Breast epithelium (tissue), 4 donors: ENCODE results near the gene SPACA4. TPM values are rescaled to one million over a fixed set of nuclear protein-coding genes. Genes with fewer than 3 reads are reported as not detected.

ENCODE experiments used
- DNase-seq, 2 donors: peaks; one replicate each; pipeline ENCODE4 v3.0.0-alpha.2; 2019; ENCODE audit warnings: low spot score in 2 of 2
- H3K27ac ChIP-seq, 2 donors: fragments of 200-600 bp; sonication (generic) in 1 of 2; one replicate each; pipeline ENCODE4 v1.5.1; 2016 to 2019; ENCODE audit warnings: mild to moderate bottlenecking in 1 of 2
- H3K27me3 ChIP-seq, 2 donors: fragments of 200-600 bp; sonication (generic) in 1 of 2; one replicate each; pipeline versions ENCODE4 v1.5.1 to v1.6.0; 2017 to 2019; ENCODE audit warnings: control low read depth in 1 of 2, mild to moderate bottlenecking in 1 of 2
- H3K36me3 ChIP-seq: fragments of 200-600 bp; one replicate; pipeline ENCODE4 v1.5.1; 2019
- H3K4me1 ChIP-seq, 2 donors: fragments of 200-600 bp; sonication (generic); one replicate each; pipeline ENCODE4 v1.5.1; 2016 to 2019; ENCODE audit warnings: control low read depth in 1 of 2
- H3K4me3 ChIP-seq, 3 donors: fragments of 200-600 bp; sonication (generic); 1 replicate in 2 of 3; 2 replicates in 1 of 3; pipeline ENCODE4 v1.5.1; 2016 to 2019; ENCODE audit warnings: mild to moderate bottlenecking in 3 of 3, moderate library complexity in 2 of 3
- H3K9me3 ChIP-seq, 2 donors: fragments of 200-600 bp; sonication (generic) in 1 of 2; one replicate each; pipeline ENCODE4 v1.5.1; 2016 to 2019; ENCODE audit warnings: control low read depth in 1 of 2
- POLR2A ChIP-seq: fragments of 450-650 bp; IDR thresholded peaks from one replicate; pipeline ENCODE4 v1.6.1; 2016; ENCODE audit warnings: antibody characterized with exemption, mild to moderate bottlenecking, moderate library complexity
- POLR2AphosphoS5 ChIP-seq, 3 donors: sonication (generic); formaldehyde crosslinking; IDR thresholded peaks; one replicate each; pipeline ENCODE4 v1.6.1; 2017; ENCODE audit warnings: antibody characterized with exemption in 3 of 3
- intact Hi-C: fragments of 100-400 bp; cut with DNase I; formaldehyde crosslinking; loops from one replicate; pipeline ENCODE4 v1.15.1; 2023; ENCODE audit warnings: low total_unique reads
- total RNA-seq, 3 donors: library from RNA; depleted of rRNA; stranded (reverse); fragments of >200 nt; gene quantifications; one replicate each; pipeline ENCODE4 v1.1.0, GENCODE V29; 2016
- TF ChIP-seq, protein P1 (sequence below), 3 donors: fragments of 450-650 bp; IDR thresholded peaks; one replicate each; pipeline ENCODE4 v1.5.1; 2016 to 2017; ENCODE audit warnings: antibody characterized with exemption in 3 of 3, mild to moderate bottlenecking in 3 of 3, moderate library complexity in 3 of 3

The SPACA4 gene
- total RNA-seq, 3 donors from 2014 or later = not detected

DNA sequence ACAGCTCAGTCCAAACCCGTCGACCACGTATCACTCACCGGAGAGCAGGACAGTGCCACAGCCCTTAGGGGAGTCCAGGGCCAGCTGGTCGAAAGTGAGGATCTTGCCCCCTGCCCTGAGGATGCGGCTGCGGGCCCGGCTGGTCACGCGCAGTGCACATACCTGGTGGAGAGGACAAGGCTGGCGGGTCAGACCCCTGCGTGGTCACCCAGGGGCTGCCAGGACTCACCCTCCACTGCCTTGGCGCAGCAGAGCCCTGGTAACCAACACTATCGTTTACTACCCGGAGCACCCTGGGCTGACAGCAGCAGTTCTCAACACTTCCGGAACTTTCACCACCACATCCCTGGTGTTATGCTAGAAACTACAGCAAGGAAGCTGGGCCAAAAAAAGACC lies 9.5 kb downstream of the SPACA4 start:
- no peak overlapping the region for H3K4me3 ChIP-seq
- TF ChIP-seq POLR2A (no peak), POLR2AphosphoS5 (IDR thresholded peaks at IDR 0.05) (no peak)
- TF ChIP-seq, protein P1, sequence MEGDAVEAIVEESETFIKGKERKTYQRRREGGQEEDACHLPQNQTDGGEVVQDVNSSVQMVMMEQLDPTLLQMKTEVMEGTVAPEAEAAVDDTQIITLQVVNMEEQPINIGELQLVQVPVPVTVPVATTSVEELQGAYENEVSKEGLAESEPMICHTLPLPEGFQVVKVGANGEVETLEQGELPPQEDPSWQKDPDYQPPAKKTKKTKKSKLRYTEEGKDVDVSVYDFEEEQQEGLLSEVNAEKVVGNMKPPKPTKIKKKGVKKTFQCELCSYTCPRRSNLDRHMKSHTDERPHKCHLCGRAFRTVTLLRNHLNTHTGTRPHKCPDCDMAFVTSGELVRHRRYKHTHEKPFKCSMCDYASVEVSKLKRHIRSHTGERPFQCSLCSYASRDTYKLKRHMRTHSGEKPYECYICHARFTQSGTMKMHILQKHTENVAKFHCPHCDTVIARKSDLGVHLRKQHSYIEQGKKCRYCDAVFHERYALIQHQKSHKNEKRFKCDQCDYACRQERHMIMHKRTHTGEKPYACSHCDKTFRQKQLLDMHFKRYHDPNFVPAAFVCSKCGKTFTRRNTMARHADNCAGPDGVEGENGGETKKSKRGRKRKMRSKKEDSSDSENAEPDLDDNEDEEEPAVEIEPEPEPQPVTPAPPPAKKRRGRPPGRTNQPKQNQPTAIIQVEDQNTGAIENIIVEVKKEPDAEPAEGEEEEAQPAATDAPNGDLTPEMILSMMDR (IDR thresholded peaks at IDR 0.05) = no peak
- no peak for DNase-seq
- no peaks in the 10 kb centered on the region for H3K27me3 ChIP-seq
- H3K36me3 ChIP-seq = no peaks in the 10 kb centered on the region
- H3K9me3 ChIP-seq = no peaks in the 10 kb centered on the region
- peak overlapping the region; percentile 63 to 93 for H3K27ac ChIP-seq
- peaks cover 4 to 27% of the 10 kb centered on the region in 2 donors for H3K4me1 ChIP-seq
- intact Hi-C loops = no loop called here

DNA sequence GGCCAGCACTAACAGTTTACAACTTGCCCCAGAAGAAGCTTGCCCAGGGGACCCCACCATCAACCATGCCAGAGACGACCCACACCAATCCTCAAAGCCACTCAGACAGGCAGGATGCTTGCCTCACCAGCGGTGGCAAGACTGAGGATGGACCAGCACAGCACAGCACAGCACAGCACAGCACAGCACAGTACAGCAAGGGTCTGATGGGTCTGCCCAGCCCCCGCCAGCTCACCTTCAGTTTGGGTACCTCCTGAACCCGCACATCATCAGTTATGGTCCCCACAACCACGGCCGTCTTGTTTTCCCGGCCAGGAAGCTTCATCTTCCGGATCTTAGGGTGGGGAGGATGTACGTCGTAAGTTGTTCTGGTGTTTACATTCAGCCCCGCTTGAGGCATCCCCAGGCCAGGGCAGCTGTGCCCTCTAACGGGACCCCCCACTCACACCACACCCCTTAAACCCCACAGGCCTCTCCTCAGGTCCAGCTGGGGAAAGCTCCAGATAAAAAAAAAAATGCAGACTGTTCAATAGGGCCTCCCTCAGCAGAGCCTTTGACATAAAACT lies 10.0 kb downstream of the SPACA4 start:
- DNase-seq = no peak
- intact Hi-C loops = no loop called here
- peak overlapping the region in 2 of 3 donors; percentile 90 to 96 for H3K4me3 ChIP-seq

DNA sequence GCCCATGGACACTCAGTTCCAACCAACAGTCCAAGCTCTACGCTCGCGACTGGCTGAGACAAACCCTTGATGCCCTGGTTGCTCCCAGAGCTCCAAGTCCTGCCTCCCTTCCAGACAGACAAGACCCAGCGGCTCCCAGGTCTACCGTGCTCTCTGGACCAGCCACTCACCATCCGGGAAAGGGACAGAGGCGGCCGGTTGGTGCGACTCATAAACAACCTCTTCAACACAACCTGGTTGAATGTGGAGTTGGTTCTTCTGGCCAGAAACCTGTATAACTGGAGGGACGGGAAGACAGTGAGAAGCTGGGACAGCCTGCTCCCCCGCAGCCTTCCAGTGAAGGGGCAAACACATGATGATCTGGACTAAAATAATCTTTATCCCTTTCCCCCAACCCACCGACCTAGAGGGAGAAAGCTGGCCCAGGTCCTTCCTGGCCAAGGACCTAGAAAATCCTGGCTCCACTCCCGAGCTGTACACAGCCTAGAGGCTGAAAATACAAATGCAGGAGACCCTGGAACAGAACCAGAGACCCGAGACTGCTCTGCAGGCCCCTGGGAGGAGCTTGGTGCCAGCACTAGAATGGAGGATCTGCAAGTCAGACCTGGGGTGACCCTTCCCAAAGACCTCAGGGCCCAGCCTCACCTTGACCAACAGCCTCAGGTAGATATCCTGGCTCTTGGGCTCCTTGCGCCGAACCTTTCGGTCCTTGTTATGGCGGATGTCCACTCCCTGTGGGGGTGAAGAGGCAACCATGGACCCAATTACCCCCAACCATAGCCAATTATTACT lies 10.8 kb downstream of the SPACA4 start:
- peaks cover 4 to 27% of the 10 kb centered on the region in 2 donors for H3K4me1 ChIP-seq
- no peaks in the 10 kb centered on the region for H3K27me3 ChIP-seq
- no peak for DNase-seq
- H3K36me3 ChIP-seq = no peaks in the 10 kb centered on the region
- TF ChIP-seq POLR2AphosphoS5 (IDR thresholded peaks at IDR 0.05) (peak in 1 of 3 donors; percentile 44), POLR2A (no peak)
- TF ChIP-seq, protein P1 (IDR thresholded peaks at IDR 0.05) = peak in 1 of 3 donors; percentile 15
- intact Hi-C loops = no loop called here
- peak overlapping the region; percentile 90 to 96 (median 93) for H3K4me3 ChIP-seq
- peak overlapping the region; percentile 91 to 93 for H3K27ac ChIP-seq
- H3K9me3 ChIP-seq = no peaks in the 10 kb centered on the region

More for the DNA sequence above, 10.0 kb downstream of the SPACA4 start:
- Histone ChIP-seq H3K27ac (peak overlapping the region; percentile 91 to 93), H3K27me3 (no peaks in the 10 kb centered on the region), H3K36me3 (no peaks in the 10 kb centered on the region), H3K9me3 (no peaks in the 10 kb centered on the region), H3K4me1 (peaks cover 4 to 27% of the 10 kb centered on the region in 2 donors)
- TF ChIP-seq, protein P1 (IDR thresholded peaks at IDR 0.05) = no peak
- TF ChIP-seq POLR2AphosphoS5 (IDR thresholded peaks at IDR 0.05) (no peak), POLR2A (no peak)

DNA sequence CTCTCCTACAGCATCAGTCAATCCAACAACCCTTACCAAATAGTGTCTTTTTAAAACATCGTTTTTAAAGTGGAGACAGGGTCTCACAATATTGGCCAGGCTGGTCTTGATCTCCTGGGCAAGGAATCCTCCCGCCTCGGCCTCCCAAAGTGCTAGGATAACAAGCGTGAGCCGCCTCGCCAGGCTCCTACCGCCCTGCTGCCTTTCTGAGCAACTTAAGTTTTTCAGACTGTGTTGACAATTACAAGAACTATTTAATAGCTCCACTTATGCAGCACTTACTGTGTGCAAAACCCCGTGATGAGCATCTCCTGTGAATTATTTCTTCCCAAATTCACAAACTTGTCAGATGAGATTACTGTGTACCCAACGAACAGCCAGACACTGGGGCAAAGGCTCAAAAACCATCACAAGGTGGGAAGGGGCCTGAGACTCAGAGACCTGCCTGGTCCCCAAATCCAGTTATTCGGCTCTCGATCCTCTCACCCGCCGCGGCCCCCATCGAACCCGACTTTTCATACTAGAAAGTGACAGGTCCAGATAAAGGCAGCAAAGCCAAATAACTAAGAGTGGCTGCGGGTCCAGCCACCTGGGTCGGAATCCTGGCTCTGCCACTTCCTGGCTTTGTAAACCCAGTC lies 11.9 kb downstream of the SPACA4 start:
- intact Hi-C loops = no loop called here
- H3K27ac ChIP-seq = peak overlapping the region; percentile 91 to 93

More for the DNA sequence above, 11.9 kb downstream of the SPACA4 start:
- Histone ChIP-seq H3K9me3 (no peaks in the 10 kb centered on the region), H3K4me1 (peaks cover 4 to 25% of the 10 kb centered on the region in 2 donors), H3K4me3 (peak overlapping the region; percentile 90 to 96 (median 93)), H3K36me3 (no peaks in the 10 kb centered on the region), H3K27me3 (no peaks in the 10 kb centered on the region)
- TF ChIP-seq POLR2A (no peak), POLR2AphosphoS5 (IDR thresholded peaks at IDR 0.05) (no peak)
- TF ChIP-seq, protein P1 (IDR thresholded peaks at IDR 0.05) = no peak
- DNase-seq = no peak
